NT2/D1 (cell line): Measurements from ENCODE around the gene TNFAIP8L3.
A peak's percentile ranks its signal among the peaks of the same experiment; 100 is the strongest.

ENCODE experiments used
- DNase-seq: peaks from one replicate; pipeline ENCODE4 v3.0.0-alpha.2; 2011; ENCODE audit warnings: low read depth, low spot score
- H3K27me3 ChIP-seq: 2 replicates; pipeline ENCODE4 v1.6.0; 2011; ENCODE audit warnings: mild to moderate bottlenecking; ENCODE audit not compliant: insufficient read length, insufficient read depth
- H3K36me3 ChIP-seq: 2 replicates; pipeline ENCODE4 v1.6.1; 2011; ENCODE audit warnings: mild to moderate bottlenecking, low read length, mixed read lengths; ENCODE audit not compliant: insufficient read depth, insufficient read length
- H3K4me1 ChIP-seq: 2 replicates; pipeline ENCODE4 v1.5.1; 2011; ENCODE audit not compliant: insufficient read depth, insufficient read length
- H3K4me3 ChIP-seq: 2 replicates; pipeline ENCODE4 v1.5.1; 2011; ENCODE audit warnings: low read depth; ENCODE audit not compliant: insufficient read length
- H3K9ac ChIP-seq: 2 replicates; pipeline ENCODE4 v1.6.0; 2011; ENCODE audit warnings: low read depth; ENCODE audit not compliant: insufficient read length
- H3K9me3 ChIP-seq: 2 replicates; pipeline ENCODE4 v1.5.1; 2011; ENCODE audit warnings: mild to moderate bottlenecking, low read length; ENCODE audit not compliant: insufficient read depth
- SUZ12 ChIP-seq: IDR thresholded peaks from 2 replicates; pipeline ENCODE4 v1.6.1; 2011; ENCODE audit not compliant: insufficient read length, insufficient read depth; ENCODE audit errors: extremely low read depth
- YY1 ChIP-seq: IDR thresholded peaks from 2 replicates; pipeline ENCODE4 v1.6.1; 2011; ENCODE audit not compliant: insufficient read length, insufficient read depth
- ZNF274 ChIP-seq: IDR thresholded peaks from 2 replicates; pipeline ENCODE4 v1.6.1; 2011; ENCODE audit warnings: mild to moderate bottlenecking, low read depth, low read length

Gene TNFAIP8L3

GRCh38 chr15:51134416-51135199 lies 39.9 kb upstream of the TNFAIP8L3 start:
- Histone ChIP-seq H3K9me3 (no peaks in the 10 kb centered on the region), H3K36me3 (no peaks in the 10 kb centered on the region), H3K4me1 (no peaks in the 10 kb centered on the region), H3K27me3 (no peaks in the 10 kb centered on the region), H3K4me3 (no peak overlapping the region), H3K9ac (no peak overlapping the region)
- DNase-seq: no peak
- TF ChIP-seq YY1 (no peak), SUZ12 (no peak), ZNF274 (no peak)

DNA sequence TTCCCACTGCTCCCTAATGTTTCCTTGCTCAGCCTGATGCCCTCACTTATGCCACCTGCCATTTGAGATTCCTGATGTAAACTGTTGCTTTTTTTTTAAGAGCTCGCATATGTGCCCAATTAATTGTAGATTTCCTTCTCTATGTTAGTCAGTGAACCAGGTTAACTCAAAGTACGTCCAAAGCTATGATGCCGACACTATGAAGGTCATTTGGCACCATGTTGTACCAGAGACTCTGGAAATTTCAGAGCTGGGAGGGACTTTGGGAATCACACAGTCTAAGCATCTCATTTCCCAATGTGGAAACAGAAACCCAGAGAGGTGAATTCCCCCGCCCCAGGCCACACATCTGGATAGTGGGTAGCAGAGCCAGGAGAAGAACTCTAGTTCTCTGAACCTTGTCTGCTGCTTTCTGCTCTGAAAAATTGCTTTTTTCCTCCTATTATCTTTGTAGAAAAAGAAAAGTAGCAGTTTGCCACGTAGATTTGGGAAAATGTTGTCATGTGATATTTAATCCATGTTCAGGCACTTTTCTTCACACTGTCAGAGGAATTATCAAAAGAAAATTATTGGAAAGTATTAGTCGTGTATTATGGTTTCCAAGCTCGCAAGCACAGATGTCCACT lies 38.5 kb upstream of the TNFAIP8L3 start:
- H3K4me3 ChIP-seq: no peak overlapping the region
- TF ChIP-seq SUZ12 (no peak), YY1 (no peak), ZNF274 (no peak)
- DNase-seq: no peak
- H3K9me3 ChIP-seq: no peaks in the 10 kb centered on the region
- H3K9ac ChIP-seq: no peak overlapping the region
- no peaks in the 10 kb centered on the region for H3K4me1 ChIP-seq
- no peaks in the 10 kb centered on the region for H3K36me3 ChIP-seq
- no peaks in the 10 kb centered on the region for H3K27me3 ChIP-seq

DNA sequence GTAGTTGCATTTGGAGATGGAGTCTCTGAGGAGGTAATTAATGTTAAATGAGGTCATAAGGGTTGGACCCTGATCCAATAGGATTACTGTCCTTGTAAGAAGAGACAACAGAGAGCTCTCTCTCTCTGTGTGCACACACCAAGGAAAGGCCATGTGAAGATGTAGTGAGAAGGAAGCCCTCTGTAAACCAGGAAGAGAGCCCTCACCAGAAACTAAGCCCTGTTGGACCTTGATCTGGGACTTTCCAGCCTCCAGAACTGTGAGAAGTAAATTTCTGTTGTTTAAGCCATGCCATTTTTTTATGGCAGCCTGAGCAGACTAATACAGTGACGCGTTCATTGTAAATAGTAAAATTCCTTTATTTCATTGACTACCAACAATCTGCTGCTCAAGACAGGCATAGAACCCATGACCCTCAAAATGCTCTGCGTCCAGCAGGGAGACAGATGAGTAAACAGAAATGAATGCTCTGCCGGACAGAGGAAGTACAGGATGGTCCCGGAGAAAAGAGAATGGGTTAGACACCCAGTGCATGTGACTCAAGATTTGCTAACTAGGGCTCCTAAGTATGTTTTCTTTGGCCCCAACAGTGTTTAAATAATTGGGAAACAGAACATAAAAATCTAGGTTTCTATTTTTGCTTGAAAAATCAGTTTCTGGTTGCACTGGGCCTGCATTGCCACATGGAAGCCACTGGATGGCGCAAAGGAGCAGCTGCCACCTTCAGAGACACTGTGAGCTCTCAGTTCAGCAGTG lies 37.9 kb upstream of the TNFAIP8L3 start:
- H3K36me3 ChIP-seq: no peaks in the 10 kb centered on the region

DNA sequence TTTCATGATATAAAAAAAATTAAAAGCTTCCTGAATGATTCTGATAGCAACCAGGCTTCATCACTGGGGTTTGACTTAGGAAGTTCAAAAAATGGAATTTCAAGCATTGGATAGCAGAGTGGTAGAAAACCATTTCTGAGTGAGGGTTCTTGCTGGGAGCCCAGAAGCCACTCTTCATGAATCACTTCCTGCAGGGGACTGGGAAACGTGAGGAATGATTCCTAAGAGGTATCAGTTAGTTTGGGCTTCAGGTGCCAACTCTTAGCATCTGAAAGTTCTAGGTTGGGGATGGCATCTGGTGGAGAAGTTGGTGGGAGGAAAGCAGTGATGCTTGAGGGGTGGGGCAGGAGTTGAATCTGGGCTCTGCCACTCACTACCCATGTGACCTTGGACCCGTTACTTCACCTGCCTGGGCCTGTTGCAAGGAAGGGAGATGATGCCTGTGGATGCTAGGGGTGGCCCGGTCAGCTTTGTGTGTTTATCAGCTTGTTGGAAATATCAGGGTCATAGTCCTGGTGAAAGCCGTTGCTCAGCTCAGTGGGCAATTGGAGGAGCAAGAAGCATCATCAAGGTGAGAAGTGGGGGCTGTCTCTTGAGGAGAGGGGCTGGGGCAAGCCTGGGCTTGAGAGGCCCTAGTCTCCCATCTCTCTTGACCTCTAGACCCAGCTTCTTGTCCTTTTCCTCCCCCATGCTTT lies 37.0 kb upstream of the TNFAIP8L3 start:
- Histone ChIP-seq H3K27me3 (no peaks in the 10 kb centered on the region), H3K36me3 (no peaks in the 10 kb centered on the region), H3K4me1 (no peaks in the 10 kb centered on the region), H3K9ac (no peak overlapping the region), H3K4me3 (no peak overlapping the region), H3K9me3 (no peaks in the 10 kb centered on the region)
- TF ChIP-seq SUZ12 (no peak), ZNF274 (no peak), YY1 (no peak)
- DNase-seq: no peak

More for the DNA sequence above, 37.9 kb upstream of the TNFAIP8L3 start:
- H3K9ac ChIP-seq: no peak overlapping the region
- no peaks in the 10 kb centered on the region for H3K9me3 ChIP-seq
- H3K4me3 ChIP-seq: no peak overlapping the region
- no peaks in the 10 kb centered on the region for H3K4me1 ChIP-seq
- no peaks in the 10 kb centered on the region for H3K27me3 ChIP-seq
- DNase-seq: peak; percentile 11
- TF ChIP-seq ZNF274 (no peak), SUZ12 (no peak), YY1 (no peak)

DNA sequence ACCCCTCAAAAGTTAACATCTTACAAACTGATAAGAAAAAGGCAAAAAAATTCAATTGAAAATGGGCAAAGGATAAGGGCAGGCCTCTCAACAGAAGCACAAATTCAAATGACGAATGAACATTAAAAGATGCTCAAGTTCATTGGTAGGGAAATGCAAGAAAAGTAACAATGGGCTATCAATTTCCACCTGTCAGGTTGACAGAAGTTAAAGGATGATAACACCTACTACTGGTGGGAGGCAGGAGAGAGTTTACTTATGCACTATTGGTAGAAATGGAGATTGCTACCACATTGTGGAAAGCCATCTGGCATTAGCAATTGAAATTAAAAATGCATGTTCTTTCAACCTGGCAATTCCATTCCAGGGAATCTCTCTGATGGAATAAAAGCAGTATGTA lies 35.6 kb upstream of the TNFAIP8L3 start:
- no peak for DNase-seq
- Histone ChIP-seq H3K9me3 (no peaks in the 10 kb centered on the region), H3K9ac (no peak overlapping the region), H3K36me3 (no peaks in the 10 kb centered on the region), H3K4me3 (no peak overlapping the region), H3K4me1 (no peaks in the 10 kb centered on the region), H3K27me3 (no peaks in the 10 kb centered on the region)
- no peak for TF ChIP-seq SUZ12
- no peak for TF ChIP-seq YY1
- no peak for TF ChIP-seq ZNF274

- no peak overlapping the region for H3K9ac ChIP-seq
- no peaks in the 10 kb centered on the region for H3K36me3 ChIP-seq
- no peaks in the 10 kb centered on the region for H3K9me3 ChIP-seq
- TF ChIP-seq YY1: no peak
- TF ChIP-seq SUZ12: no peak
- no peak for TF ChIP-seq ZNF274
- no peaks in the 10 kb centered on the region for H3K4me1 ChIP-seq
- H3K4me3 ChIP-seq: no peak overlapping the region
- H3K27me3 ChIP-seq: no peaks in the 10 kb centered on the region
- no peak for DNase-seq
These were observed 35.0 kb upstream of the TNFAIP8L3 start for GRCh38 chr15:51129535-51130188.
